HL-60 (cell line): ENCODE measurements around the gene ITGA8.

ENCODE experiments used
- CTCF ChIP-seq: IDR thresholded peaks from one replicate; pipeline ENCODE4 v1.5.1; 2011; ENCODE audit warnings: low read length, control low read depth, inconsistent platforms; ENCODE audit not compliant: insufficient read depth
- GABPA ChIP-seq: IDR thresholded peaks from 2 replicates; pipeline ENCODE4 v1.6.1; 2012; ENCODE audit warnings: low read depth

GRCh38 chr10:15485684-15486316 is 233.9 kb downstream of the ITGA8 start:
- TF ChIP-seq CTCF (no peak), GABPA (no peak)
